ENCODE measurements around the gene RAB5B. TPM values are rescaled to one million over a fixed set of nuclear protein-coding genes. Genes with fewer than 3 reads are reported as not detected.

RAB5B gene
- polyA plus RNA-seq, 1 donor (not counting 4 experiments of a cell fraction or from before 2014, with no cell fraction given): 138 TPM

- TF ChIP-seq CTCF (optimal IDR thresholded peaks at IDR 0.05 in 1 of 3, IDR thresholded peaks at IDR 0.05 in 1 of 3, conservative IDR thresholded peaks at IDR 0.05 in 1 of 3; ENCODE audit: extremely low read depth in 1 of 3, insufficient read depth in 2 of 3, low read length in 3 of 3) (no peak), EZH2 (IDR thresholded peaks at IDR 0.05; ENCODE audit: low read length) (no peak)
Observed at GRCh38 chr12:55957106-55957859, 16.6 kb upstream of the RAB5B start.

DNA sequence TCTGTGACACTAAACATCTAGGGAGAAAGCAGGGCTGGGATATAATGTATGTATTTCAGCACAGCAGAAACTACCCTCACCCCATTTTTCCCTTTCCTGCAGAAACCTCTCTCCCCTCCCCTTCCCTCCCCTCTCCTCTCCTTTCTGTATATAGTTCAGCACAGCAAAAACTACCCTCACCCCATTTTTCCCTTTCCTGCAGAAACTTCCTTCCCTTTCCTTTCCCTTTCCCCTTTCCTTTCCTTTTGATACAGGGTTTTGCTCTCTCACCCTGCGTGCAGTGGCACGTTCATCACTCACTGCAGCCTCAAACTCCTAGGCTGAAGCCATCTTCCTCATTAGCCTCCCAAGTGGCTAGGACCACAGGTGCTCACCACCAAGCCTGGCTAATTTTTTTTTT lies 10.1 kb upstream of the RAB5B start:
- Histone ChIP-seq H3K27me3 (ENCODE audit: control insufficient read depth, extremely low read depth, insufficient read depth, low read length) (no peaks in the 10 kb centered on the region), H2AFZ (ENCODE audit: control insufficient read depth, low read length) (no peak overlapping the region), H3K79me2 (ENCODE audit: control insufficient read depth, insufficient read depth, low read length) (peaks cover 12% of the 10 kb centered on the region), H3K4me2 (ENCODE audit: control insufficient read depth, extremely low read depth, insufficient read depth, low read depth, low read length) (no peak overlapping the region), H3K9me3 (ENCODE audit: control insufficient read depth, low read depth, low read length) (no peaks in the 10 kb centered on the region), H3K9ac (ENCODE audit: control insufficient read depth, extremely low read depth, insufficient read depth, low read length) (no peak overlapping the region), H3K4me3 (ENCODE audit: control insufficient read depth in 2 of 3, extremely low read depth in 1 of 3, insufficient read depth in 2 of 3, low read depth in 1 of 3, low read length in 3 of 3) (no peak overlapping the region), H3K27ac (ENCODE audit: control insufficient read depth, insufficient read depth, low read length) (no peak overlapping the region), H3K36me3 (ENCODE audit: control insufficient read depth in 2 of 2, extremely low read depth in 1 of 2, insufficient read depth in 2 of 2, low read length in 2 of 2) (peaks cover 0 to 7% of the 10 kb centered on the region in 2 experiments), H3K9me1 (ENCODE audit: control insufficient read depth, extremely low read depth, insufficient read depth, low read length) (no peaks in the 10 kb centered on the region), H3K4me1 (ENCODE audit: control insufficient read depth, extremely low read depth, insufficient read depth, low read length) (peaks cover 12% of the 10 kb centered on the region), H4K20me1 (ENCODE audit: control insufficient read depth, extremely low read depth, insufficient read depth, low read length) (no peaks in the 10 kb centered on the region)
- dilution Hi-C loops (cut with MboI; ENCODE audit: extremely low pct_ligation_motif_present, low sequenced_read_pairs): no loop called here
- FAIRE-seq (no peak), DNase-seq (ENCODE audit: low read depth, low spot score) (no peak)
- TF ChIP-seq EZH2 (IDR thresholded peaks at IDR 0.05; ENCODE audit: low read length) (no peak), CTCF (optimal IDR thresholded peaks at IDR 0.05 in 1 of 3, IDR thresholded peaks at IDR 0.05 in 1 of 3, conservative IDR thresholded peaks at IDR 0.05 in 1 of 3; ENCODE audit: extremely low read depth in 1 of 3, insufficient read depth in 2 of 3, low read length in 3 of 3) (no peak)

More at GRCh38 chr12:55957106-55957859, 16.6 kb upstream of the RAB5B start:
- Histone ChIP-seq H3K9me3 (ENCODE audit: control insufficient read depth, low read depth, low read length) (no peaks in the 10 kb centered on the region), H3K9me1 (ENCODE audit: control insufficient read depth, extremely low read depth, insufficient read depth, low read length) (peaks cover 3% of the 10 kb centered on the region), H3K79me2 (ENCODE audit: control insufficient read depth, insufficient read depth, low read length) (no peaks in the 10 kb centered on the region), H3K36me3 (ENCODE audit: control insufficient read depth in 2 of 2, extremely low read depth in 1 of 2, insufficient read depth in 2 of 2, low read length in 2 of 2) (peaks cover 19 to 22% of the 10 kb centered on the region in 2 experiments), H3K4me2 (ENCODE audit: control insufficient read depth, extremely low read depth, insufficient read depth, low read depth, low read length) (no peak overlapping the region), H3K4me1 (ENCODE audit: control insufficient read depth, extremely low read depth, insufficient read depth, low read length) (peaks cover 24% of the 10 kb centered on the region), H3K4me3 (ENCODE audit: control insufficient read depth in 2 of 3, extremely low read depth in 1 of 3, insufficient read depth in 2 of 3, low read depth in 1 of 3, low read length in 3 of 3) (no peak overlapping the region), H3K9ac (ENCODE audit: control insufficient read depth, extremely low read depth, insufficient read depth, low read length) (no peak overlapping the region), H3K27me3 (ENCODE audit: control insufficient read depth, extremely low read depth, insufficient read depth, low read length) (no peaks in the 10 kb centered on the region), H2AFZ (ENCODE audit: control insufficient read depth, low read length) (no peak overlapping the region), H3K27ac (ENCODE audit: control insufficient read depth, insufficient read depth, low read length) (no peak overlapping the region), H4K20me1 (ENCODE audit: control insufficient read depth, extremely low read depth, insufficient read depth, low read length) (peaks cover 4% of the 10 kb centered on the region)
- dilution Hi-C loops (cut with MboI; ENCODE audit: extremely low pct_ligation_motif_present, low sequenced_read_pairs): no loop called here
- no peak for FAIRE-seq
- DNase-seq (ENCODE audit: low read depth, low spot score): no peak

Data from keratinocyte (primary cell).